Measurements from ENCODE around the gene ALX4.

Gene ALX4

DNA sequence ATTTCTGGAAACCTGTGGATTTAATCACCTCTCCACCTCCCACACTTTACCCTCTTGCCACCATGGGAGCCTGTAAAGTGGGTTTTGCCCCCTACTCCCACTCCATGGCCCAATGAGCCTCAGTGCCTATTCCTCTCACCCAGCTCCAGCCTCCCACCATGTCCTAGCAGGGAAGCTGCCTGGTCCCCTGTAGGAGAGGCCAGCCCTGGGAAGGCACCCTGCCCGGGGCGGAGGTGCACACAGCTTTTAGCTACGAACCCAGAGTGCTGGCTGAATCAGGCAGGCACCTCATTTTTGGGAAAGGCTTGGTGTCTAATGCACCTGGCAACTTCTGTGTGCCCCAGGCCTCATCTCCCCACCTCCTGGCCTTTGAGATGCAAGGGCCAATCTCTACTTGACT, 35.8 kb upstream of the ALX4 start:
- H2BK12ac ChIP-seq (ENCODE audit: low read length in 2 of 2), result no peak overlapping the region
- no peaks in the 10 kb centered on the region for H3K79me1 ChIP-seq (replicated peaks; ENCODE audit: low read length, poor library complexity, severe bottlenecking)
- no peak overlapping the region for H2BK15ac ChIP-seq (ENCODE audit: low read depth, poor library complexity, severe bottlenecking)
- H2AK5ac ChIP-seq (ENCODE audit: low read length, severe bottlenecking), result no peak overlapping the region
- H3K36me3 ChIP-seq (ENCODE audit: control insufficient read depth in 1 of 2, insufficient read depth in 2 of 2, low read depth in 1 of 2, low read length in 2 of 2), result no peaks in the 10 kb centered on the region
- peaks cover 78 to 89% of the 10 kb centered on the region in 2 experiments for H3K27me3 ChIP-seq (ENCODE audit: control insufficient read depth in 1 of 2, insufficient read depth in 1 of 2, low read length in 2 of 2)
- no peak overlapping the region for H3K18ac ChIP-seq (ENCODE audit: low read depth in 1 of 2, low read length in 2 of 2)
- H3K4me2 ChIP-seq (ENCODE audit: low read length, poor library complexity, severe bottlenecking), result no peak overlapping the region
- no peak overlapping the region for H2BK5ac ChIP-seq (ENCODE audit: low read depth, low read length, poor library complexity, severe bottlenecking)
- H3K9me3 ChIP-seq (ENCODE audit: control insufficient read depth, low read length), result no peaks in the 10 kb centered on the region
- no peak overlapping the region for H2AFZ ChIP-seq (ENCODE audit: low read depth, low read length)
- H3K4me1 ChIP-seq (ENCODE audit: control insufficient read depth, insufficient read depth, low read depth, low read length), result no peaks in the 10 kb centered on the region
- no peak overlapping the region for H3K14ac ChIP-seq (ENCODE audit: low read length in 2 of 2)
- H3K4ac ChIP-seq (ENCODE audit: low read depth in 1 of 2, low read length in 2 of 2), result no peak overlapping the region
- no peak overlapping the region for H4K8ac ChIP-seq (ENCODE audit: low read length)
- 84% methylated on average over 3 of the region's 3 CpGs for WGBS
- no peak for DNase-seq
- H3K23ac ChIP-seq (ENCODE audit: low read length in 2 of 2), result no peak overlapping the region
- no peak overlapping the region for H3K4me3 ChIP-seq (ENCODE audit: insufficient read depth in 1 of 2, low read depth in 1 of 2, low read length in 2 of 2)
- H3K9ac ChIP-seq (ENCODE audit: low read length), result no peak overlapping the region
- H3K27ac ChIP-seq (ENCODE audit: low read length, poor library complexity, severe bottlenecking), result no peak overlapping the region
- H4K91ac ChIP-seq (ENCODE audit: low read length), result no peak overlapping the region
- no peak overlapping the region for H2BK120ac ChIP-seq (ENCODE audit: low read depth, low read length)

DNA sequence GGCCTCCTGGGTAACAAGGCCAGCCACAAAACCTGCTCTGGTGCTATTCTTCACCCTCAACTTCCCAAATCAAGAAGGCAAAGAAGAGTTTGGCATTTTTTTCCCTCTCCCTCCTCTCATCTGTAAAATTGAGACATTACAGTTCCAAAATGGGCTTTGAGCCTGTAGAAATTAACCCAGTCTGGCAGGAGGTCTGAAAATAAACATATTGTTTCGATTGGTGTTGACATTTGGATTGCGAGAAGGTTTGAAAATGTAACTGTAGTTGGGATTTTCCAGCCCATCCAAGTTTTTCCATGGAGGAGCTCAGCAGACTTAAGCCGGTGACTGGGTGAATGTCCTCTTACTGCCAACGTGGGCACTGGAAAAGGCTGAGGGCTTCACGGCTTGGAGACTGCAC, 35.0 kb upstream of the ALX4 start:
- Histone ChIP-seq H4K91ac (ENCODE audit: low read length) (no peak overlapping the region), H3K4me1 (ENCODE audit: control insufficient read depth, insufficient read depth, low read depth, low read length) (no peaks in the 10 kb centered on the region), H3K4me3 (ENCODE audit: insufficient read depth in 1 of 2, low read depth in 1 of 2, low read length in 2 of 2) (no peak overlapping the region), H3K14ac (ENCODE audit: low read length in 2 of 2) (no peak overlapping the region), H2BK5ac (ENCODE audit: low read depth, low read length, poor library complexity, severe bottlenecking) (no peak overlapping the region), H3K18ac (ENCODE audit: low read depth in 1 of 2, low read length in 2 of 2) (no peak overlapping the region), H3K9ac (ENCODE audit: low read length) (no peak overlapping the region), H3K27me3 (ENCODE audit: control insufficient read depth in 1 of 2, insufficient read depth in 1 of 2, low read length in 2 of 2) (peaks cover 77 to 89% of the 10 kb centered on the region in 2 experiments), H3K9me3 (ENCODE audit: control insufficient read depth, low read length) (no peaks in the 10 kb centered on the region), H2BK15ac (ENCODE audit: low read depth, poor library complexity, severe bottlenecking) (no peak overlapping the region), H4K8ac (ENCODE audit: low read length) (no peak overlapping the region), H2BK12ac (ENCODE audit: low read length in 2 of 2) (no peak overlapping the region), H3K79me1 (replicated peaks; ENCODE audit: low read length, poor library complexity, severe bottlenecking) (no peaks in the 10 kb centered on the region), H2AK5ac (ENCODE audit: low read length, severe bottlenecking) (no peak overlapping the region), H2BK120ac (ENCODE audit: low read depth, low read length) (no peak overlapping the region), H3K23ac (ENCODE audit: low read length in 2 of 2) (no peak overlapping the region), H3K27ac (ENCODE audit: low read length, poor library complexity, severe bottlenecking) (no peak overlapping the region), H2AFZ (ENCODE audit: low read depth, low read length) (no peak overlapping the region), H3K4me2 (ENCODE audit: low read length, poor library complexity, severe bottlenecking) (no peak overlapping the region), H3K4ac (ENCODE audit: low read depth in 1 of 2, low read length in 2 of 2) (no peak overlapping the region), H3K36me3 (ENCODE audit: control insufficient read depth in 1 of 2, insufficient read depth in 2 of 2, low read depth in 1 of 2, low read length in 2 of 2) (no peaks in the 10 kb centered on the region)
- DNase-seq, result no peak
- 83% methylated on average over 5 of the region's 5 CpGs for WGBS

DNA sequence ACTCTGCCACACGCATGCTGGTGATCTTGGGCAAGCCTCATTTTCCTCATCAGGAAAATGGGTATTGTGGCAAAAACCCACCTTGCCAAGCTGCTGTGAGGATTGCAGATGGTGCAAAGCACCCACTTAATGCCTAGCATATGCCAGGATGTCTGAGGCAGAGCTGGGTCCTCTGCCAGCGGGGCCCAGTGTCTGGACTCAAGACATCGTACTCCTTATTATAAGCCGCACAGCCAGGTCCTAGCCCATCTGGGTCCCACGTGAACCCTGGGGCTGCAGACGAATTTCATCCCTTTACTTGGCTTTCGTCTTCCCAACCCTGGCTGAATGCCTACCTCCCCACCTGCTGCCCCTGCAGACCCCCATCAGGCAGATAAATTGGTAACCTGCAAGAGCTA, 34.5 kb upstream of the ALX4 start:
- no peak overlapping the region for H2AK5ac ChIP-seq (ENCODE audit: low read length, severe bottlenecking)
- H2BK5ac ChIP-seq (ENCODE audit: low read depth, low read length, poor library complexity, severe bottlenecking), result no peak overlapping the region
- no peak overlapping the region for H2AFZ ChIP-seq (ENCODE audit: low read depth, low read length)
- no peaks in the 10 kb centered on the region for H3K36me3 ChIP-seq (ENCODE audit: control insufficient read depth in 1 of 2, insufficient read depth in 2 of 2, low read depth in 1 of 2, low read length in 2 of 2)
- WGBS, result 83% methylated on average over 6 of the region's 7 CpGs
- H3K4ac ChIP-seq (ENCODE audit: low read depth in 1 of 2, low read length in 2 of 2), result no peak overlapping the region
- H3K4me3 ChIP-seq (ENCODE audit: insufficient read depth in 1 of 2, low read depth in 1 of 2, low read length in 2 of 2), result no peak overlapping the region
- H3K9me3 ChIP-seq (ENCODE audit: control insufficient read depth, low read length), result no peaks in the 10 kb centered on the region
- no peak overlapping the region for H3K27ac ChIP-seq (ENCODE audit: low read length, poor library complexity, severe bottlenecking)
- no peak overlapping the region for H2BK15ac ChIP-seq (ENCODE audit: low read depth, poor library complexity, severe bottlenecking)
- no peak overlapping the region for H2BK120ac ChIP-seq (ENCODE audit: low read depth, low read length)
- H4K8ac ChIP-seq (ENCODE audit: low read length), result no peak overlapping the region
- no peak for DNase-seq
- no peak overlapping the region for H3K23ac ChIP-seq (ENCODE audit: low read length in 2 of 2)
- H2BK12ac ChIP-seq (ENCODE audit: low read length in 2 of 2), result no peak overlapping the region
- no peak overlapping the region for H3K18ac ChIP-seq (ENCODE audit: low read depth in 1 of 2, low read length in 2 of 2)
- no peak overlapping the region for H3K4me2 ChIP-seq (ENCODE audit: low read length, poor library complexity, severe bottlenecking)
- H3K79me1 ChIP-seq (replicated peaks; ENCODE audit: low read length, poor library complexity, severe bottlenecking), result no peaks in the 10 kb centered on the region
- no peaks in the 10 kb centered on the region for H3K4me1 ChIP-seq (ENCODE audit: control insufficient read depth, insufficient read depth, low read depth, low read length)
- no peak overlapping the region for H4K91ac ChIP-seq (ENCODE audit: low read length)
- no peak overlapping the region for H3K9ac ChIP-seq (ENCODE audit: low read length)
- no peak overlapping the region for H3K14ac ChIP-seq (ENCODE audit: low read length in 2 of 2)
- H3K27me3 ChIP-seq (ENCODE audit: control insufficient read depth in 1 of 2, insufficient read depth in 1 of 2, low read length in 2 of 2), result peaks cover 81 to 90% of the 10 kb centered on the region in 2 experiments

DNA sequence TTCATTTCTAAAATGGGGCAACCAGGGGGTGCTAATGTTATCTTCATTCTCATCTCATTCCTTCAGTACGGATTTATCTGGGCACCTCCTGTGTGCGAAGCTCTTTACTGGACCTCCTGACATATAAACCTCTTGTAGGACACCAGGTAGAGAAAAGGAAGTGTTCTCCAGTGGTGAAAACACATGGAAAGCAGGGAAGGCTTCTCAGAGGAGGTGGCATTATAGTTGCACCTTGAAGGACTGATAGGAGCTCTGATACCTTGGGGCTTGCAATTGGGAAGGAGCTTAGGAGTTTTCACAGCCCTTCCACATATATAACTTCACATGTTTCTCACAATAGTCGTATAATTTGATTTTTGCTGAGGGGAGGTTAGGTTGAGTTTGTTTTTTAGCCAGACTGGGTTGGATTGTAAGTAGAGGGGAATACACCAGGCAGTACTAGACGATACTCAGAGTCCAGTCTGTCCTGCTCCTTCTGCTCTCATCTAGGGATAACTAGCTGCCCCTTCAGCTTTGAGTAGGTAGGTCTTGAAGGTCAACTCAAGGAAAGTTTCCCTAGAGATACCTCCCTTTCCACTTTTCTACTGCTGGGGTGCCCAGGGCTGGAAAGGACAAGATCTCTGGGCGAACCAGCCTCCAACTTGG, 34.0 kb upstream of the ALX4 start:
- H2AFZ ChIP-seq (ENCODE audit: low read depth, low read length), result no peak overlapping the region
- no peak overlapping the region for H2BK5ac ChIP-seq (ENCODE audit: low read depth, low read length, poor library complexity, severe bottlenecking)
- peaks cover 81 to 89% of the 10 kb centered on the region in 2 experiments for H3K27me3 ChIP-seq (ENCODE audit: control insufficient read depth in 1 of 2, insufficient read depth in 1 of 2, low read length in 2 of 2)
- 88% methylated on average over 4 of the region's 5 CpGs for WGBS
- no peak overlapping the region for H4K8ac ChIP-seq (ENCODE audit: low read length)
- H4K91ac ChIP-seq (ENCODE audit: low read length), result no peak overlapping the region
- no peak overlapping the region for H3K4me3 ChIP-seq (ENCODE audit: insufficient read depth in 1 of 2, low read depth in 1 of 2, low read length in 2 of 2)
- no peak overlapping the region for H3K14ac ChIP-seq (ENCODE audit: low read length in 2 of 2)
- no peak overlapping the region for H3K9ac ChIP-seq (ENCODE audit: low read length)
- no peak overlapping the region for H3K4me2 ChIP-seq (ENCODE audit: low read length, poor library complexity, severe bottlenecking)
- H2BK120ac ChIP-seq (ENCODE audit: low read depth, low read length), result no peak overlapping the region
- no peak overlapping the region for H3K23ac ChIP-seq (ENCODE audit: low read length in 2 of 2)
- H3K79me1 ChIP-seq (replicated peaks; ENCODE audit: low read length, poor library complexity, severe bottlenecking), result no peaks in the 10 kb centered on the region
- no peak overlapping the region for H2BK12ac ChIP-seq (ENCODE audit: low read length in 2 of 2)
- H2BK15ac ChIP-seq (ENCODE audit: low read depth, poor library complexity, severe bottlenecking), result no peak overlapping the region
- H3K36me3 ChIP-seq (ENCODE audit: control insufficient read depth in 1 of 2, insufficient read depth in 2 of 2, low read depth in 1 of 2, low read length in 2 of 2), result no peaks in the 10 kb centered on the region
- no peak overlapping the region for H3K18ac ChIP-seq (ENCODE audit: low read depth in 1 of 2, low read length in 2 of 2)
- no peak overlapping the region for H2AK5ac ChIP-seq (ENCODE audit: low read length, severe bottlenecking)
- H3K9me3 ChIP-seq (ENCODE audit: control insufficient read depth, low read length), result no peaks in the 10 kb centered on the region
- H3K27ac ChIP-seq (ENCODE audit: low read length, poor library complexity, severe bottlenecking), result no peak overlapping the region
- DNase-seq, result no peak
- no peaks in the 10 kb centered on the region for H3K4me1 ChIP-seq (ENCODE audit: control insufficient read depth, insufficient read depth, low read depth, low read length)
- no peak overlapping the region for H3K4ac ChIP-seq (ENCODE audit: low read depth in 1 of 2, low read length in 2 of 2)
